Calu3 (cell line): ENCODE results near the gene RBM23. TPM values are rescaled to one million over a fixed set of nuclear protein-coding genes. Genes with fewer than 3 reads are reported as not detected.

ENCODE experiments used
- BruUV-seq: library from RNA; stranded (reverse); fragments of 400-500 nt; replicated peaks from 2 replicates; lab custom pipeline; 2021; lab: Mats Ljungman, UMichigan
- CTCF ChIA-PET: fragments of 300-600 bp; sonication (Branson Sonifier 250); formaldehyde crosslinking; loops from one replicate; lab custom pipeline; 2022; ENCODE audit warnings: antibody characterized with exemption; lab: Charles Lee
- DNase-seq: peaks from one replicate; pipeline ENCODE4 v3.0.0; 2022
- H3K27ac Mint-ChIP-seq: one replicate; pipeline ENCODE4 v1.8.0; 2022; ENCODE audit warnings: mixed read lengths; ENCODE audit not compliant: unreplicated experiment
- H3K27me3 Mint-ChIP-seq: one replicate; pipeline ENCODE4 v1.8.0; 2022; ENCODE audit warnings: mixed read lengths; ENCODE audit not compliant: unreplicated experiment
- H3K36me3 Mint-ChIP-seq: one replicate; pipeline ENCODE4 v1.8.0; 2022; ENCODE audit warnings: mild to moderate bottlenecking, moderate library complexity, mixed read lengths; ENCODE audit not compliant: insufficient read depth, unreplicated experiment
- H3K4me1 Mint-ChIP-seq: one replicate; pipeline ENCODE4 v1.8.0; 2022; ENCODE audit warnings: mild to moderate bottlenecking, low read depth, mixed read lengths; ENCODE audit not compliant: unreplicated experiment
- H3K4me3 Mint-ChIP-seq: one replicate; pipeline ENCODE4 v1.8.0; 2022; ENCODE audit warnings: mild to moderate bottlenecking, low read depth, moderate library complexity, mixed read lengths; ENCODE audit not compliant: unreplicated experiment
- H3K9me3 Mint-ChIP-seq: one replicate; pipeline ENCODE4 v1.8.0; 2022; ENCODE audit warnings: low read depth, mixed read lengths; ENCODE audit not compliant: unreplicated experiment
- CTCF ChIP-seq: fragments of 200-600 bp; IDR thresholded peaks from one replicate; pipeline ENCODE4 v1.8.0; 2022; ENCODE audit warnings: antibody characterized with exemption; ENCODE audit not compliant: unreplicated experiment
- intact Hi-C: fragments of 100-400 bp; cut with micrococcal nuclease; formaldehyde crosslinking; loops from one replicate; pipeline ENCODE4 v1.10.0; 2022; ENCODE audit not compliant: unreplicated experiment
- total RNA-seq: library from RNA; stranded (reverse); gene quantifications from 2 replicates; pipeline ENCODE4 v1.2.3, GENCODE V29; 2022

The RBM23 gene
- total RNA-seq, 1 experiment from 2014 or later, result 70.9 TPM

DNA sequence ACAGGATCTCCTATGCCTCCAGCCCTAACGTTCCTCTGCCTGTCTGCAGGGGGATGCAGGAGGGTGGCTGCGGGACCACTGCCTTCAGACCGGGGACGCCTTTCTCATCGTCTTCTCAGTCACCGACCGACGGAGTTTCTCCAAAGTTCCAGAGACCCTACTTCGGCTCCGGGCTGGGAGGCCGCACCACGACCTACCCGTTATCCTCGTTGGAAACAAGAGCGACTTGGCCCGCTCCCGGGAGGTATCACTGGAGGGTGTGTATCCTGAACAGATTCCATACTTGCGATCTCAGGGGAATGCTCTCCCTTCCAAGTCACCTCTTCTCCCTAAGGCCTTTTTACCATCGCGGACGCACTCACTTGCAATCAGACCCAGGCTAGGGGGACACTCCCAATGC, 33.0 kb downstream of the RBM23 start:
- no peak for DNase-seq
- H3K36me3 Mint-ChIP-seq, result peaks cover 39% of the 10 kb centered on the region
- TF ChIP-seq CTCF, result no peak
- H3K27me3 Mint-ChIP-seq, result no peaks in the 10 kb centered on the region
- intact Hi-C loops, result no loop called here
- H3K4me1 Mint-ChIP-seq, result peaks cover 36% of the 10 kb centered on the region
- H3K4me3 Mint-ChIP-seq, result peak overlapping the region; percentile 84
- H3K9me3 Mint-ChIP-seq, result no peaks in the 10 kb centered on the region
- TSS peak; percentile 16 for BruUV-seq
- H3K27ac Mint-ChIP-seq, result no peak overlapping the region
- CTCF ChIA-PET, result interaction anchor here (0.6 to 1.6 kb wide), 3 partner anchors 14 to 246 kb away, joined by 3 to 5 read pairs (median 3); no protein-coding TSS in a partner anchor

- Mint-ChIP-seq H3K27ac (no peak overlapping the region), H3K4me1 (peaks cover 31% of the 10 kb centered on the region), H3K27me3 (no peaks in the 10 kb centered on the region), H3K9me3 (no peaks in the 10 kb centered on the region), H3K4me3 (peak overlapping the region; percentile 11), H3K36me3 (peaks cover 39% of the 10 kb centered on the region)
- no peak for TF ChIP-seq CTCF
- CTCF ChIA-PET, result interaction anchor here (0.8 to 1.6 kb wide), 3 partner anchors 14 to 184 kb away, joined by 3 to 4 read pairs (median 4); partner anchors contain the start of gene LRP10
- no TSS peak for BruUV-seq
- intact Hi-C loops, result no loop called here
- DNase-seq, result no peak
Measured at GRCh38 chr14:22884738-22885523, 34.0 kb downstream of the RBM23 start.

- Mint-ChIP-seq H3K36me3 (peaks cover 39% of the 10 kb centered on the region), H3K9me3 (no peaks in the 10 kb centered on the region), H3K4me1 (peaks cover 26% of the 10 kb centered on the region), H3K4me3 (peak overlapping the region; percentile 64), H3K27me3 (no peaks in the 10 kb centered on the region), H3K27ac (peak overlapping the region; percentile 11)
- no peak for TF ChIP-seq CTCF
- intact Hi-C loops, result no loop called here
- no TSS peak for BruUV-seq
- CTCF ChIA-PET, result interaction anchor here (1.5 to 1.6 kb wide), 2 partner anchors 13 to 16 kb away, joined by 4 read pairs; partner anchors contain the start of gene LRP10
- DNase-seq, result no peak
Measured at GRCh38 chr14:22884076-22884737, 34.7 kb downstream of the RBM23 start.

DNA sequence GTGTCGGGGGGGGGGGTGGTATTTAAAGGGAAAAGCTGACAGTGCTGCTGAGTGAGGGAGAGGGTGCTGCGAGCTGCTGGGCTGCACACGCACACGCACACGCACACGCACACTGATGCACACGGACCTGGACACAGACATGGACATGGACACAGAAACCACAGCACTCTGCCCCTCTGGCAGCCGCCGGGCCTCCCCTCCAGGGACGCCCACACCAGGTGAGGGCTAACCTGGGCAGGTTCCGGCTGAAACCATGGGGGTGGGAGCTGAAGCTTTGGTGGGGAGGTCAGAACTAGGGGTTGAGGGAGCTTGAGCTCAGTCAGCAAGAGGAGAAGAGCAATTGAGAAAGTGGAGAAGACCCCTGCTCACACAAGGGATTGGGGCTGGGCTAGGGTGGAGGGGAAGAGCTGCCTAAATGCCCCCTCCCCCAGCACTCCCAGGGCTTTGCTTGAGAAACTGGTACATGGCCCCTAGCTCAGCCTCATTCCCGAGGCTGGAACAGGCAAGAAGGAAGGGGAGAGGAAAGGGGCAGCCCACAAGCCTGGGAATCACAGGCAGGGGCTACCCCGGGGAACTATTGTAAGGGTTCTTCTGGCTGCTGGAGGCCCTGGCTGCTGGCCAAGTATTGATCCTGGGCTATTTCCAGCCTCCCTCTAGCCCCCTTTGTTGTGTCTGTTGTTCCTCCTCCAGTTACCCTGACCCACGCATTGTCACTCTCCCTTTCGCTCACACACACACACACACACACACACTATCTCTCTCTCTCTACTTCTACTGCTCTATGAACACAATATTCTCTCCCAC, 35.6 kb downstream of the RBM23 start, which contains the start of gene REM2:
TSS of gene REM2 (plus strand) at position 50 of the 804 bp plus-strand sequence. CDS start at position 116, 66 bp downstream.
- H3K27me3 Mint-ChIP-seq, result no peaks in the 10 kb centered on the region
- peak; percentile 64 for DNase-seq
- intact Hi-C loops, result no loop called here
- peak within 1 kb of the TSS; percentile 11 for H3K27ac Mint-ChIP-seq
- H3K9me3 Mint-ChIP-seq, result no peaks in the 10 kb centered on the region
- CTCF ChIA-PET, result interaction anchor here (1.6 kb wide), 1 partner anchor 17 kb away, joined by 4 read pairs; no protein-coding TSS in a partner anchor
- H3K4me3 Mint-ChIP-seq, result peak within 1 kb of the TSS; percentile 64
- peaks cover 26% of the 10 kb centered on the region for H3K4me1 Mint-ChIP-seq
- no peak for TF ChIP-seq CTCF
- H3K36me3 Mint-ChIP-seq, result peaks cover 48% of the 10 kb centered on the region
- no TSS peak for BruUV-seq
